NCI-H2107 treated with DMSO at 0.1 percent for 48 hours (cell line): ENCODE measurements around the gene KCND1.

Experiments used
- DNase-seq: peaks from one replicate; lab custom pipeline; 2025; ENCODE audit not compliant: unreplicated experiment; lab: John Stamatoyannopoulos, UW

The KCND1 gene

DNA sequence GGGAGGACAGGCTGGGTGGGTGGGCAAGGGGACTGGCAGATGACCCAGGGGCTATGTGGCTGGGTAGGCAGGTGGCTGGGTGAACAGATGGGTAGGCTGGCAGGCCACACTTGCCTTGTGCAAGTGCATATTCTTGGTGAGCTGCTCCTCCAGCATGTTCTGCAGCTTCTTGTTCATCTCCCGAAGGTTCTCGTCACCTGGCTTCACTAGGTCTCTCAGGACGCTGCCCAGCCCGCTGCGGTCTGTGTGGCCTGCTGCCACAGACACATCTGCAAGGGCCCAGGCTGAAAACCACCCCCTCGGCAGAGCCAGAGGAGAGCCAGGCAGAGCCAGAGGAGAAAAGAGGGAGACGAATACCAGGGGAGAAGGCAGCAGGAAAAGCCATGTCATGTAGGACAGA is 3.4 kb upstream of the KCND1 start:
- no peak for DNase-seq

DNA sequence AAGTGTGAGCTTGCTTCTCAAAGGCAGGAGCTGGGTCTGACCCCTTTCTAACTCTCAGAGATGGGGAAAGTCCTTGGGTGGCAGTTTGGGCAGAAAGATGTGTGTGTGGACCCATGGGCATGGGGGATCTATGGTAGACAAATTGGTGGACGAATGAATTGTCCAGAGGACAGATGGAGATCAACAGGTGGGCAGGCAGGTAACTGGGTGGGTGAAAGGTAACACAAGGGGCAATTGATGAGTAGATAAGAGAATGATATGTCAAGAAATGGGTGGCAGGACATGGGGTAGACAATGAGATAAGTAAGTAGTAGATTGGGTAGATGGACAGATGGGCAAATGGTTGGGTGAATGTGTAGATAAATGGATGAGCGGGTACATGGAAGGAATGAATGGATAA is 2.9 kb upstream of the KCND1 start:
- DNase-seq, result no peak

DNA sequence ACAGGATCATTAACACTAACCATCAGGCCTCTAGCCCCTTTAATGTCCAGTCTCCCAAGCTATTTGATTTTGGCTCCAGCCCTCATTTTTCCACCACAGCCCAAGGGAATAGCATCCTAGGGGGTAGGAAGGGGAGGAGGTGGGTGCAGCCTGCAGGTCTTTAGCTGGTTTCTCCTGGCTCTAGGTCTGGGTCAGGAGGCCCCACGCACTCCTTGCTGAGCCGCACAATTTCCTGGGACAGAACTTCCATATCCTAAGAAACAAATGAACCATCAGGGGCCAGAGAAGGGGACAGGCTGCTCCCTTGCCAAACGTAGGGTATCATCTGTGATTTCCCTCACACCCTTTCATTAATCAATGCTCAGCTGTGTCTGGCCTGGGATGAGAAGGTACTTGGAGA is 2.4 kb upstream of the KCND1 start:
- no peak for DNase-seq

DNA sequence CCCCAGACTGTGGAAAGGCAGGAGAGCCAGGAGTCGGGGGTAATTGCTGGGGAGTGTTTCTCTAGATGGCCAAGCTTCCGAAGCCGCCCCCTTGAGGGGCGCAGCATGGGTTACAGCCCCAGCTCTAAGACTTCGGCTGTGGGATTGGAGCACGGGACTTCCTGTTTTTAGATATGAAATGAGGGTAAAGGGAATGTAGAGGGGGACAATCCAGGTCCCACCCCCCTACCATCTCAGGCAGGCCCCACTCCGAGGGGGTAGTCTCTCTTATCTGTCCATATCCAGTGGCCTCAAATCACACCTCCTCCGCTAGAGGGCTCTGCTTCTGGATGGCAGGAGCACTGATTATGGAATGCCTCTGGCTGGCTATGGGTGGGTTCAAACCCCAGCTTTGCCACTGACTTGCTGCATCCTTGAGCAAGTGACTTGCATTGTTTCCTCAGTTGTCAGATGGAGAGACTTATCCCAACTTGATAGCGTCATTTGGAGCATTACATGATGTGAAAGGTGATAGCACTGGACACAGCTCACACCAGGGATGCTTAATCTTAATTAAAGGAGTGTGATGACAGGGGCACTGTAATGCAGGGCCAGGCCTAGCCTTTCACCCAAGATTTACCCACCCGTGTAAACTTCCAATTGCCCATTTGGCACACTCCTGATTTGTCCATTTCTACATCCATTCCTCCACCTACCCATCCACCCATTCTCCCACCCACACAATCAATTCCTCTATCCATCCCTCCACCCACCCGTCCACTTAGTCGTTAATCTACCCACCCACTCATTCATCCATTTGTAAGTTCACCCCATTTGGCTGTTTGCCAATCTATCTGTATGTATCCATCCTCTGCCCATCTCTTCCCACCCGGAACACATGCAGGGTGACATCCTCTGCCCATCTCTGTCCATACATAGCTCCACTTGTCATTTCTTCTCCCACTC is 848 bp upstream of the KCND1 start:
- DNase-seq, result peak; percentile 51

DNA sequence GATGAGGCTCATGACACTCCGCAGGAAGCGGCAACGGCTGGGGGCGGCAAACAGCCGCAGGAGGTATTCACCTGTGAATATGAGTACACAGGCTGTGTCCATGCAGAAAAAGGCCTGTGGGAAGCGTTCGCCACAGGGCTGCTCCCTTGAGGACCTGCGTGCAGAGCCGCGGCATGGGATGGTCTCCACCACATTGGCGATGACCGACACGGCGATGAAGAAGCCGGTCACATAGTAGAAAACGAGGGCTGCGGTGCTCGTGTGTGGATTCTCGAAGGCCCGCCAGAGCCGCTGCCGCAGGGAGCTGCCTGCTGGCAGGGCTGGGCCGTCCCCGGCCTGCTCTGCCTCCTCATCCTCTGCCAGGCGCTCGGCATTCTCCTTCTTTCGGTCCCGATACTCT is 2.2 kb downstream of the KCND1 start:
- DNase-seq, result no peak

DNA sequence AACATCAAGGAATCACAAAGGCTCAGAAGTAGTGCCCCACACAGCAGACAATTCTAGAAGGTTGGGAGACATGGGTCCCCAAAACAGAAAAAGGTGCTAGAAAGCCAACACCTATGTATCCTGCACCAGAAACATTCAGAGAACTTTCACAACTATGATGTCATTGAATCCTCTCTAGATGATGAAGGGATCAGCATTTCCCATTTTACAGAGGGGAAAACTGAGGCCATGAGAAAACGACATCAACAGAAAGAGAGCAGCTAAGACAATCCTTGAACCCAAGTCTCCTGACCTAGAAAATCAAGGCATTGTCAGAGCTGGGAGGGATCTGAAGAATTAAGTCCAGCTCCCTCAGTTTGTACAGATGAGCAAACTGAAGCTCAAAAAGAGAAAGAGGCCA is 3.3 kb downstream of the KCND1 start:
- no peak for DNase-seq

DNA sequence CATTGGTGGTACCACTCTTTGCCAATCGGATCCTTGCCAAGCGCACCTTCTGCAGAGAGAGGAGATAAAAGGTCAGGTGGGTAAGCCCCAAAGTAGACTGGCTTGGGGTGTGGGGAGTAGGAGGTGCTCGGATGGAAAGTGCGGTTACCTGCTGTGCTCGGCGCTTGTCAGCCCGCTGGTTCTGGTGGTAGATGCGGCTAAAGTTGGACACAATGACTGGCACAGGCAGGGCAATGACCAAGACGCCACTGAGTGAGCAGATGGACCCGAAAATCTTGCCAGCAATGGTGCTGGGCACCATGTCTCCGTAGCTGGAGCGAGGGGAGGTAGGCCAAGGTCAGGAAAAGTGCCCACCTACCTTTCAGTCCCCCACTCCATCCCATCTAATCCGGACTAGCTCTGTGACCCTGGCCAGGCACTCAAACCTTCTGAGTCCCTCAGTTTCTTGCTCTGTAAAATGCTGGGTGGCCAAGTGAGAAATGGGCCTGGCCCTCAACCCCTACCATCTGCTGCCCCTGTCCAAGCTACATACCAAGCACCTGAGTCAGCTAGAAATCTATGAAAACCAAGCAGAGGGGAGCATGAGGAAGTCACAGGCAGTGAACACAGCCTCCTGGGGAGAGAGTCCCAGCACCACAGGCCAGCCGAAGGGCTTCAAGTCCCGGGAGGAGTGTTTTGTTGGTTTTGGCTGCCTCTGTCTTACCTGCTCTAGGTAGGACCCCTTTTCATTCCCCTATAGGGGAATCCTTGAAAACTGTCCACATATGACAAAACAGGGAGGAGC is 4.7 kb downstream of the KCND1 start:
- DNase-seq, result no peak

DNA sequence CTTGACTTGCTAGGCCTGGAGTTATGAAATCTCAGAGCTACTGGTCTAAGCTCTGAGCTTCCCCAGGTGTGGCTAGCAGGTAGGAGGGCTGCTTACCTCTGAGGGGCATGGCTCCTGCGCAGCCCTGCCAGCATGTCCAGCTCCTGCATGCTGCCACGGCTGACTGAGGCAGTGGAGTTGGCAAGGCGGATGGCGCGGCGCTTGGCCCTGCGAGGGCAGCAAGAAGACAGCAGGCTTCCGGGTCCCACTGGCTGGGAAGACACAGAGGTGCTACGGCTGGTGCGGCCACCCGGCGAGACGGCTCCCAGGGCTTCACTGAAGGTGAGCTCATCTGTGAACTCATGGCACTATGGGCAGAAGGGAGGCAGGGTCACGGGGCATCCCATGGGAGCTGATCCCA is 5.7 kb downstream of the KCND1 start:
- no peak for DNase-seq

DNA sequence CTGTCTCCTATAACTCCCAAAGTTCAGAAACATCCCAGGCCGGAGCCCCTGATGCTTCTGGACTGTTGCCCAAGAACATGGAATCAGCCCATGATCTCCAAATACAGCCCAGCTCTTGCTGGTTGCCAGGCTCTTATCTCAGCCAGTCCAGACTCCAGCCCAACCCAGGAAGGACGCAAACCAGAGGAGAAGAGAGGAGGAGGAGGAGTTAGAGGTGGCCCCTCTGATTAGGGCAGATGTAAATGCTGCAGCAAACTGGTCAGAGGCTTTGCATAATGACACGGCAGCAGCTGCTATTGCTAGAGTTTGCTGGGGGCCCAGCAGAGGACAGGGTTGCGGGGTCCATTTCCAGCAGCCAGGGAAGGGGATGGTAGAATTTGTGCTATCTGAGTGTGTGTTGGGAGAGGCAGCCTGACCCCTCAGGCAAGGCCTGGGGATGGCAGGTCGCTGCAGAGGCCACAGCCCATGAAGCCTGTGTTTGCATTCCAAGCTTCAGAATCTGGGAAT is 10.0 kb downstream of the KCND1 start:
- DNase-seq, result no peak

DNA sequence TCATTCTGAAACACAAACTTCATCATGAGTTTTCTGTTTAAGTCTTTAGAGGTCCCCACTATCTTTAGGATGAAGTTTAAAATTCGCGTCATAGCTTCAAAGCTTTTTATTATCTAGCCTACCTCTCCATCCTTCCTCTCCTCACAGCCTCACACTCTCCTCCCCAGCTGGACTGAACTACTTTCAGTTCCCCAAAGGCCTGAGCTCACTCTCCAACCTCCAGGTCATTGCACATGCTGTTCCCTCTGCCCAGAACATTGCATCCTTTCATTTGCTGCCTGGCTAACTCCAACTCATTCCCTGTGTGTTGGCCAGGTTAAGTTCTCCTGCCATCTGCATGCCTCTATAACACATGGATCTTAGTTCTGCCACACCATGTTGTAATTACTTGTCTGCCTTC is 11.4 kb downstream of the KCND1 start:
- no peak for DNase-seq

DNA sequence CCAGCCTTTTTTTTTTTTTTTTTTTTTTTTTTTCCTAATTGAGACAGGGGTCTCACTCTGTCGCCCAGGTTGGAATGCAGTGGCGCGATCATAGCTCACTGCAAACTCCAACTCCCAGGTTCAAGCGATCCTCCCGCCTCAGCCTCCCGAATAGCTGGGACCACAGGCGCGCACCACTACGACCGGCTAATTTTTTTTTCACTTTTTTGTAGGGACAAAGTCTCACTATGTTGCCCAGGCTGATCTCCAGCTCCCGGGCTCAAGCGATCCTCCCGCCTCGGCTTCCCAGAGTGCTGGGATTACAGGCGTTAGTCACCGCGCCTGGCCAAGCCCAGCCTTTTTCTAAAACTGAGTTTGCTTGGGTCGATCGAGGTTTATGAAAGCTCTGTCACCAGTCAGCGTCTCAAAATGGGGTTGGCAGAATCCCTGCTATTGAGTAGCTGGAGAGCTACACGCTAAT is 13.0 kb downstream of the KCND1 start:
- DNase-seq, result peak; percentile 6

DNA sequence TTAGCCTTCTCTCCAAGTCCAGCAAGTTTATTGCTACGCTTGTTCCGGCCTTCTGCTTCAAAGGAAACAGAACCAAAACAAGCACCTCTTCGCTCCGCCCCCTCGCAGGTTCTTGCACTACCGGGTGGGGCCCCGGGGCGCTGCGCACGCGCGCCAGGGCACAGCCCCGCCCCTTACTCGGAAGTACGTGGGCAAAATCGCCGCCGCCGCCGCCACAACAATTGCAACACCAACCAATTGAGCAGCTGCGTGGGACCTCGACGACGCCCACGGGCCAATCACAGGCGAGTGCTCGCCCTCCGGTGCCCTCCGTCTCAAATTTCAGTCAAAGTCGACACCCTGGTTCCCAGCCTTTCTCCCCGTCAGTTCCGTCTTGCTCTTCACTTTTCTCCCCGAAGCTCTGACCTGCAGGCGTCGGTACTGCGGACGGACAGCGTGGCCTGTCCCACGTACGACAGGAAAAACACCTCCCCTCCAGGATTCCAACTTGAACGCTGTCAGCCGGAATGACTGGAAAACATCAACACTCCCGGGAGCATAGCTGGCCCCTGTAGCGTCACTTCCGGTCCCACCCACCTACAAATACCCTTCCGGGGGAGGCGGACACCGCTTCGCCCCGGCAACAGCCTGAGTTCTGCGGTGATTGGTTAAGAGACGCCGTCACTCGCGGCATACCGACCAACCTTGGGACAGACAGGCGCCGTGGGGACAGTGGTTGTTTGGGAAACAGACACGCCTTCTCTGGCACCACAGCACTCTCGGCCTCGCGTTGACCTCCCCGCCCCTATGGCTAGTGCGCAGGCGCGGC is 13.6 kb downstream of the KCND1 start:
- DNase-seq, result peak; percentile 98

DNA sequence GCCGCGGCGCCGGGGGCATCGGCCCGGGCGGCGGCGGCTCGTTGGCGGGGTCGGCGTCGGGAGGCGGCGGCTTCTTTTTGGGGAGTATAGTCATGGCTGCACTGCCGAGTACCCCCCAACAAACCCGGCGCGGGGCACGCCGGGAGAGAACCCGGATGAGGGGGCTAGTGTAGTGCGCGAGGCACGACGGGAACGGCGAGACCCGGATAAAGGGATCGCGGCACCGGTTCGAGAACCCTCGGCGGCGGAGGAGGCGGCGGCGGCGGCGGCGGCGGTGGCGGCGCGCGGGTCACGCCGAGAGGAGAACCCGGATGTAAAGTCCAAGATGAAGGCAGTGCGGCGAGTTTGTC is 14.2 kb downstream of the KCND1 start, which contains the start of gene OTUD5:
Gene OTUD5, minus strand, starts transcription at position 131 of the 350 bp plus-strand sequence. Its CDS starts 37 bp downstream, at position 94.
- DNase-seq, result peak; percentile 53

DNA sequence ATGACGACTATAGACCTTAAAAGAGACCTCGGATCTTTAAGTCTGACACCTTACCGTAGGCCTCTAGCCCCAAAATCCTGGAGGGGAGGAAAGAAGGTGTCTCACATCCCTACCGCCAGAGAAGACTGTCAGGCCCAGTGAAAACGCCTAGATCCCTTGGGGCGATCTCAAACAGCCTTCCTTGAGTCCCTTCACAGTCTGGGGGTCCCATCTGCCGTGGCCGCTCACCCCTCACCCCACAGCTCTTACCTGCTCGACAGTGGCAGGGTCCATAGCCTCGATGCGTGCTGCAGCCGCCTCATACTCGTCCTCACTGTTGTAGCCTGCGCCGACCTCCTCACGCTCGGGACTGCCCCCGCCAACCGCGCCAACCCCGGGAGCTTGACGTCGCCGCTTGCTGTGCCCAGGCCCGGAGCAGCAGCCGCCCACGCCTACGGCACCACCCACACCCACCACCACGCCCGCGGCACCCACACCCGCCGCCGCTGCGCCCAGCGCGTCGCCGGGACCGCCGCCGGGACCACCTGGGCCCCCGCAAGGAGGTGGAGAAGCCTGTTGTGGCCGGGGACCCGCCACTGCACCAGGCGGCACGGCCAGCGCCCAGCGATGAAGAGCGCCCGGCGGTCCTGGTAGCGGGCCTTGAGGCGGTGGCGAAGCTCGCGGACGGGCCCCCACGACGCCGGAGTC is 14.8 kb downstream of the KCND1 start:
- DNase-seq, result no peak

DNA sequence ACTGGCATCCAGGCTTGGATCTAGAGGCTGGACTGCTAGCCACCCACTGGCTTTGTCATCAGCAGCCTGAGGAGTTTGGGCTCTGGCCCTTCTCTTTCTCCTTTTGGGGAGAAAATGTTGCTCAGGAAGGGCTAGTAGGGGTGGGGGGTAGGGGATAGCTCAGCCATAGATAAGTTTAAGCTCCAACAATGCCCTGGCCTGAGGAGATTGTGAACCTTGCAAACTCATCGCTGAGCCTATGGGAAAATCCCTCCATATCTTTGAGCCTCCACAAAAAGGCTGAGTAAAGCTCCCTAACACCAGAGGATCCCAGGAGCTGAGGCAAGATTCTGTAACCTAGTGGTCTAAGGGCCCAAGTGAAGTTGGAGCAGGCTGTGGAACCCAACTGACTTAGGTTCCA is 23.1 kb downstream of the KCND1 start:
- no peak for DNase-seq

DNA sequence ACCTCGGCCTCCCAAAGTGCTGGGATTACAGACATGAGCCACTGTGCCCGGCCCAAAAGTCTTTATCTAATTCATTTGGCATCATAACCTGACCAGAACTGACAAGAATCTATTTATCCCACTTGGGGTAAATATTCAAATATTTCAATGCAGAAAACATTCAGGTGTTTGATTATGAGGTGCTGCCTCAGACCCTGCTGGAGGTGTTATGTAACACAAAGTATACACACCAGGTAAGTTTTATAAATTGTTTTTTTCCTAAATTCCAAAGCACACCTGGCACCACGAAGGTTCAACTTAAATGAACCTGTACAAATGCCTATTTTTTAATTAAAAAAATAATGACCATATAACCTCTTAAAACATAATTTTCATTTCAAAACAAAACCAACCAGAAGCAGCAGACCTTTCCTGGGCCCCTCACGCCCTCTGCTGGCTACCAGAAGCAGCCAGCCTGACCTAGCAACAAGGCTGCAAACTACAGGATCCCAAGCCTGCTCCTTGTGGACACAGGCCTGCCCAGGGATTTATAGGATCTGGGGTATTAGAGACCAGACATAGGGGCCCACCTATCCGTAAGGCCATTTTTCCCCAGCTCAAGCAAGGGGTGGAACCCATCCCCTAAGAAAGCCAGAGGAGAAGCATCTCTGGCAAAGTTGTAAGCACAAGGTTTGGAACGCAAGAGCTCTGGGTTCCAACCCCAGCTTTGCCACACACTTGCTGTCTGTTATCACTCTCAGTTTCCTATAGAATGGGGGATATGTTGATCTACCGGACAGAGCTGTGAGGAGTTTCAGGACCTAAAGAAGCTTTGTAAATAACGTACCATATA is 25.9 kb downstream of the KCND1 start:
- DNase-seq, result peak; percentile 9

DNA sequence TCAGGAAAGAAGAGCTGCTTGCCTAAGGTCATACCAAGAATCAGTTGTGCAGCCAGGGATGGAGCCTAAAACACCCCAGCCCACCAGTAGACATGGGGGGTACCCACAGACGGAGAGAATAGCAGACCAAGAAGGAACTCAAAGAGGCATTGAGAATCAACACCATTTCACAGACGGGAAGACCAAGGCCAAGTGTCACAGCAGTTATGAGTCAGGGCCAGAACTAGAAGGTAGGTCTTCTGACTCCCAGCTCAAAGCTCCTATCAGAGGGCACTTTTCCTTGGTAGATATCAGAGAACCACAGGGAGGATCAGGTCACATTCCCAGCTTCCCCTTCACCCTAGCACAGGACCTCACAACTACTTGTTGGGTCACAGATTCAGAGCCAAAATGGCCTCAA is 28.7 kb downstream of the KCND1 start:
- DNase-seq, result no peak

DNA sequence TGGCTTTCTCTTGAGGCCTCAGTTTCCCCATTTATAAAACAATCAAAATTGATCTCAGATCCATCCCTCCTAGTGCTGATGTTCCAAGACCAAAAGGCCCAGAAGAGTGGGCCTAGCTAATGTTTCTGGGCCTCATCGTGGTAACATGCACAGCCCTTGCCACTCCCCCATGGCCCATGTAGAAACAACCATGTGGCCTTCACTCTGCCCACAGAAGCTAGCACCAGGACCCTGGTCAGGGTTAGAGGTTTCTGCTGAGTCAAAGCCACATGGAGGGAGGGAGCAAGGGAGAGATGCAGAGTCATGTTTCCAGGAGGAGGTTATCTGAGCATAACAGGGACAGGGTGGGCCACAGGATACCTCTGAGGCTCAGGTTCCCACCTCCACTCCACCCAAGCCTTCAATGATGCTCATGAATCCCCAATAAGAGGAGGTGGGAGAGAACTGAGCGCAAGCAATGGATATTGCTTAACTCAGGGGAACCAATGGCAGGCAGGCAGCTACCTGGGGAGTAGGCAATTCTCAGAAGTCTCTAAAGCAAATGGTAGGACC is 31.2 kb downstream of the KCND1 start:
- no peak for DNase-seq

DNA sequence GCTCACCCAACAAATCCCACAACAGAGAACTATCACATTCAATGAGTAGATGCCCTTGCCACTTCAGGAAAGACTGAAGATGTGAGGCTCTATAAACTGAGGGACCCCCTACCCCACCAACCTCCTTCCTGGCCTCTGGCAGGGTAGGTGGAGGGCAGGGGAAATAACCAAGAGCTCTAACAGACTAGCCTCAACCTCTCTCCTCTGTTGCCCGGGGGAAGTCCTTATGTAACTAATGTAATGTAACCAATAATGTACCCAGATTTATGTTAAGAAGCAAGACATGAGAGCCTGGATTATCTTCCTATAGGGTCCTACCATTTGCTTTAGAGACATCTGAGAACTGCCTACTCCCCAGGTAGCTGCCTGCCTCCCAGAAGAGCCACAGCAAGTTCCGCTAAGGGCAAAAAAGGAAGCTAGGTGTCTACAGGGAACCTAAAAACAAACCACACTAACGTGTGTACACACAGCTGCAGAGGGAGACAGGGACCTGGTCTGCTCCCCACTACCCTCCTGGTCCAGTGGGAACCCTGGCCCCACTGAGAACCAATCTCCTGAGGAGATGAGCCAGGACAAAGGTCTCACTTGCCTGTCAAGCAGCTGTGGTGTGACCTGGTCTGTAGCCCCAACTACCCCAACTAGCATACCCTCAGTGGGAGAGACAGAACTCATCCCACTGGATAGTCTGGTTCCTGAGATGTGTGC is 32.0 kb downstream of the KCND1 start:
- DNase-seq, result no peak
